GM12874 (cell line): ENCODE results near the gene PDIK1L.

Experiments used
- TF ChIP-seq, protein P1 (sequence below): IDR thresholded peaks from 2 replicates; pipeline ENCODE4 v1.5.1; 2011; ENCODE audit warnings: low read depth, mild to moderate bottlenecking, control low read depth, low read length, moderate library complexity; ENCODE audit not compliant: insufficient read depth

PDIK1L gene

DNA sequence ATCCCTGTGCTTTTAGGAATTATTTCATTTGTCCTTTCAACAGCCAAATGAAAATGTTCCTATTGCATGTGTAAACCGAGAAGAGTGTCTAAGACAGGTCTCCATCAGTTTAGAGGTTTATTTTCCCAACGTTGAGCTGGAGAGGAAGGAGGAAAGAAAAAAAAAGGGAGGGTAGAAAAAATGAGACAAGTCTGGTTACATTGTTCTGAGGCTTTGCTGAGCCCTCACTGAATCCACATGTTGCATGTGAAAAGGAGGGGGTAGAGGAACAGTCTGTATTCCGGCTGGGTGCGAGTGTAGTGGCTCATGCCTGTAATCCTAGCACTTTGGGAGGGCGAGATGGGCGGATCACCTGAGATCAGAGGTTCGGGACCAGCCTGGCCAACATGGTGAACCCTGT is 19.2 kb upstream of the PDIK1L start:
- TF ChIP-seq, protein P1, sequence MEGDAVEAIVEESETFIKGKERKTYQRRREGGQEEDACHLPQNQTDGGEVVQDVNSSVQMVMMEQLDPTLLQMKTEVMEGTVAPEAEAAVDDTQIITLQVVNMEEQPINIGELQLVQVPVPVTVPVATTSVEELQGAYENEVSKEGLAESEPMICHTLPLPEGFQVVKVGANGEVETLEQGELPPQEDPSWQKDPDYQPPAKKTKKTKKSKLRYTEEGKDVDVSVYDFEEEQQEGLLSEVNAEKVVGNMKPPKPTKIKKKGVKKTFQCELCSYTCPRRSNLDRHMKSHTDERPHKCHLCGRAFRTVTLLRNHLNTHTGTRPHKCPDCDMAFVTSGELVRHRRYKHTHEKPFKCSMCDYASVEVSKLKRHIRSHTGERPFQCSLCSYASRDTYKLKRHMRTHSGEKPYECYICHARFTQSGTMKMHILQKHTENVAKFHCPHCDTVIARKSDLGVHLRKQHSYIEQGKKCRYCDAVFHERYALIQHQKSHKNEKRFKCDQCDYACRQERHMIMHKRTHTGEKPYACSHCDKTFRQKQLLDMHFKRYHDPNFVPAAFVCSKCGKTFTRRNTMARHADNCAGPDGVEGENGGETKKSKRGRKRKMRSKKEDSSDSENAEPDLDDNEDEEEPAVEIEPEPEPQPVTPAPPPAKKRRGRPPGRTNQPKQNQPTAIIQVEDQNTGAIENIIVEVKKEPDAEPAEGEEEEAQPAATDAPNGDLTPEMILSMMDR: no peak

DNA sequence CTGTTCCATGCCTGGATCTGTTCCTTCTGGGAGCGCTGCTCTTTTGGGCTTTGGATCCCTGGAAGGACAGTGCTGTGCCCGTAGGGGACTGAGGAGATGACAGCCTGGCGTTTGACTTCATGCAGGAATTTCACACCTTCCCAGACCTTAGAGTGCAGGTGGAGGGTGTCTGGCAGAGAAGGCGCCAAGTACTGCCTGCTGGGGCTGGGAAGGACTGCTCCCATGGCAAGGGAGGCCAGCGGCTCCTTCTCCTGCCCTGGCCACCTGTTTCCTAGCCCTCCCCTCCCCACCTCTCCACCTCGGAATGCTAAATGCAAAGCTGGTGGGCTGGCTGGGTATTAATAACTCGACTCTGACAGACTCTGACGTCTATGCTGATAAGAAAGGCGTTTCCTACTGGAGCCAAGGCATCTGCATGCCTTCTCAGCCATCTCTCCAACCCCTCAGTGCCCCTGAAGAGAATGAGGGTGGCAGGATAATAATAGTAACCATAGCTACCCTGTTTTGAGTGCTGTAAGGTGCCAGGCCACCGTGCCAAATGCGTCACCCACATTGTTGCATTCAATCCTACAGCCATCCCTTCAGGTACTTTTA is 17.5 kb upstream of the PDIK1L start:
- TF ChIP-seq, protein P1: no peak

DNA sequence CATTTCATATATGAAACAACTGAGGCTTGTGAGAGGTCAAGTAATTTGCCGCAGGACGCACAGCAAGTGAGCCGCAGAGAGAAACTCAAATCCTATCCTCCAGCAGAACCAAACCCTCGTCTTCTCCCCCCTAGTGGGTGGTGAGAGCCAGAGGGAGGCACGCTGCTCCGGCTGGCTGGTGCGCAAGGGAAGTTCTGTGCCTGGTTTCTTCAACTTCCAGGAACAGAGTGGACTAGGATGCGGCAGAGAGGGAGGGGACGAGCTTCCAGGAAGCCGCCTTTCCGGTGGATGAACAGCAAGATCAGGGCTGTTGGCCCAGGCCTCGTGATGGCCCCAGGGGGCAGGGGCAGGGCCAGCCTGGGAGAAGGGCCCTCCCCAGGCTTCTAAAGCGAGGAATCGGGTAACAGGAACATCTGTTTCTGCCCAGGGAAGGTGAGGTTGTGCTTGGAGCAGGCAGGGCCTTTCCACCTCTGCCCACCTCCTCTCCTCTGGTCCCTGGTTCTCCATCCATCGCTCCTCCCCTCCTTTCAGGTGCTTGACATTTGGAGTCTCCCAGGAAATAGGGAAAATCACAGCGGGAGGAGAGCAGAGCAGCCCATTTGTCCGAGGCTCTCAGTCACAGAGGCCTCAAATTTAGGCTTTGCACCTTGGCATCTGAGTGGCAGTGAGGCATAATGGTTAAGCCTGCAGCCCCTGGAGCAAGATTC is 16.8 kb upstream of the PDIK1L start:
- TF ChIP-seq, protein P1: no peak

DNA sequence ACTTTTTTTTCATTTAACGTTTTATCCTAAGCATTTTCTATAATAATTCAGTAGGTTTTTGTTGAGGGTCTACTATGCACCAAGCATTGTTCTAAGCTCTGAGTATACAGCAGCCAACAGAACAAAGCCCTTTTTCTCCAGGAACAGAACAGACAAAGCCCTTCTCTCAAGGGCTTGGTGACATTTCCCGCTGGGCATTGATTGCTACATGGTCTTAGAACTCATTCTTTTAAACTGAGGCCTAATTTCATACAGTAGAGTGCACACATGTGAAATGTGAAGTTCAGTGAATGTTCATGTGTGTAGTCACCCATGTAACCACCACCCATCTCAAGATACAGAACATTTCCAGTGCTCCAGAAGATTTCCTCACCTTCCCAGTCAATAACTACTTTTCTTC is 15.2 kb upstream of the PDIK1L start:
- TF ChIP-seq, protein P1: no peak

DNA sequence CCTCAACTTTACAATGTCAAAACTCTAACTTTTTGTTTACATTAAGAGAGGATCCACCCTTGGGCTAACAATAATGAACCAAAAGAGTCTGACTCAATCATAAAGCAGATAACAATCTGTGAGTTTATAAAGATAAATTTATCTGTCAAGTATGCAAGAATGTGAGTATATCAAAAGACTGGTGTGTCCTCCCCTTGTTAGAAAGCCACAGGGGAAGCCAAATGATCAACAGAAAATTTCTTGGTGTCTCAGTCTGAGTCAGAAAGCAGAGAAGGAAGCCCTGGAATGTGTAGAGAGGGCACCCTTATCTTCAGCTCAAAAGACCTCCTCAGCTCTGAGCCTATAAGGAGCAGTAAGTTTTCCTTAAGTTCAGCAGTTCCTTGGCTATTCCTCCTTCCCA is 13.9 kb upstream of the PDIK1L start:
- TF ChIP-seq, protein P1: no peak

DNA sequence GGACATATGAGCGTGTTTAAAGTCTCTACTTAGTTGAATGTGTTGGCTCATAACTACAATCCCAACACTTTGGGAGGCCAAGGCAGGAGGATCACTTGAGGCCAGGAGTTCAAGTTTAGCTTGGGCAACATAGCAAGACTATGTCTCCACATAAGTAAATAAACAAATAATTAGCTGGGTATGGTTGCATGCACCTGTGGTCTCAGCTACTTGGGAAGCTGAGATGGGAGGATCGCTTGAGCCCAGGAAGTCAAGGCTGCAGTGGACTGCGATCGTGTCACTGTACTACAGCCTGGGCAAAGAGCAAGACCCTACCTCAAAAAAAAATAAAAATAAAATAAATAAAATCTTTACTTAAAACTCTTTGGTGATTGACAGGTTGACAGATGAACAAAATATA is 13.0 kb upstream of the PDIK1L start:
- TF ChIP-seq, protein P1: no peak

DNA sequence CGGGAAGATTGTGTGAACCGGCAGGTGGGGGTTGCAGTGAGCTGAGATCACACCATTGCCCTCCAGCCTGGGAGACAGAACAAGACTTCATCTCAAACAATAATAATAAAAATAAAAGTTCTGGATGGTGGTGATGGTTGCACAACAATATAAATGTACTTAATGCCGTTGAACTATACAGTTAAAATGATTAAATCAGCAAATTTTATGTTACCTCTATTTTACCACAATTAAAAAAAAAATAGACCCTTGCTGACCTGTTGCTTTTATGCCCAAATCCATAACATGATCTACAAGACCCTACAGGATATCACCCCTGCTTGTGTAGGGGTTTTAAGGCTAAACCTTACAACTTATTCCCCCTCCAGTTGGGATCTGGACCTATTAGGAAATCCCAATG is 11.8 kb upstream of the PDIK1L start:
- TF ChIP-seq, protein P1: no peak
